Measurements from ENCODE around the gene RFX2. TPM values are rescaled to one million over a fixed set of nuclear protein-coding genes. Genes with fewer than 3 reads are reported as not detected.

Gene RFX2
- total RNA-seq, 1 experiment from 2014 or later: 10.5 TPM

GRCh38 chr19:5974721-5975387, 135.4 kb downstream of the RFX2 start:
- H3K4me1 ChIP-seq (ENCODE audit: insufficient read depth, low read length): peaks cover 43% of the 10 kb centered on the region
- DNase-seq (peak; percentile 27), ATAC-seq (peak; percentile 11)
- no peak overlapping the region for H3K27ac ChIP-seq (ENCODE audit: low read length)
- ChIA-PET POLR2A (ENCODE audit: unreplicated experiment) (interaction anchor here (0.5 kb wide), 1 partner anchor 15 kb away, joined by 9 read pairs; no protein-coding TSS in a partner anchor), CTCF (no interaction called here)
- no peak overlapping the region for H3K9ac ChIP-seq (ENCODE audit: low read length)
- no peaks in the 10 kb centered on the region for H3K27me3 ChIP-seq (ENCODE audit: low read length)
- peaks cover 52% of the 10 kb centered on the region for H4K20me1 ChIP-seq (ENCODE audit: low read length)
- H3K4me3 ChIP-seq (ENCODE audit: low read length): no peak overlapping the region
- no peaks in the 10 kb centered on the region for H3F3A ChIP-seq (ENCODE audit: low read length, unreplicated experiment)
- no TSS peak for BruUV-seq (replicated peaks)
- intact Hi-C loops (cut with micrococcal nuclease): loop anchor here (5.0 kb wide), 1 partner anchor 772 kb away; no protein-coding TSS in a partner anchor
- H3K9me3 ChIP-seq (ENCODE audit: low read length): no peaks in the 10 kb centered on the region
- TF ChIP-seq CTCF (conservative IDR thresholded peaks at IDR 0.05; ENCODE audit: low read depth, low read length) (no peak), EZH2 (IDR thresholded peaks at IDR 0.05; ENCODE audit: low read length, unreplicated experiment) (no peak), EZH2phosphoT487 (IDR thresholded peaks at IDR 0.05; ENCODE audit: borderline replicate concordance, low read length) (no peak)
- peak overlapping the region; percentile 85 for H3K4me2 ChIP-seq (ENCODE audit: low read length)
- no peak overlapping the region for H2AFZ ChIP-seq (ENCODE audit: low read length)
- H3K79me2 ChIP-seq (ENCODE audit: low read length): peaks cover 97% of the 10 kb centered on the region
- H3K9me2 ChIP-seq (replicated peaks; ENCODE audit: low read length): no peaks in the 10 kb centered on the region
- H3K36me3 ChIP-seq (ENCODE audit: low read depth, low read length): peaks cover 31% of the 10 kb centered on the region; the same call in 1 of the 2 replicates

- intact Hi-C loops (cut with micrococcal nuclease): no loop called here
- TF ChIP-seq EZH2phosphoT487 (IDR thresholded peaks at IDR 0.05; ENCODE audit: borderline replicate concordance, low read length) (no peak), CTCF (conservative IDR thresholded peaks at IDR 0.05; ENCODE audit: low read depth, low read length) (no peak), EZH2 (IDR thresholded peaks at IDR 0.05; ENCODE audit: low read length, unreplicated experiment) (no peak)
- no peak overlapping the region for H3K27ac ChIP-seq (ENCODE audit: low read length)
- no peak overlapping the region for H3K9ac ChIP-seq (ENCODE audit: low read length)
- no peaks in the 10 kb centered on the region for H3F3A ChIP-seq (ENCODE audit: low read length, unreplicated experiment)
- H3K4me2 ChIP-seq (ENCODE audit: low read length): no peak overlapping the region
- H3K27me3 ChIP-seq (ENCODE audit: low read length): no peaks in the 10 kb centered on the region
- no TSS peak for BruUV-seq (replicated peaks)
- POLR2A ChIA-PET (ENCODE audit: unreplicated experiment): interaction anchor here (0.5 kb wide), 1 partner anchor 16 kb away, joined by 9 read pairs; no protein-coding TSS in a partner anchor
- H2AFZ ChIP-seq (ENCODE audit: low read length): no peak overlapping the region
- CTCF ChIA-PET: no interaction called here
- DNase-seq: no peak
- H3K9me3 ChIP-seq (ENCODE audit: low read length): no peaks in the 10 kb centered on the region
- no peak for ATAC-seq
- H4K20me1 ChIP-seq (ENCODE audit: low read length): peaks cover 59% of the 10 kb centered on the region
- H3K36me3 ChIP-seq (ENCODE audit: low read depth, low read length): peaks cover 31% of the 10 kb centered on the region; the same call in 1 of the 2 replicates
- no peaks in the 10 kb centered on the region for H3K9me2 ChIP-seq (replicated peaks; ENCODE audit: low read length)
- H3K4me3 ChIP-seq (ENCODE audit: low read length): no peak overlapping the region
- peaks cover 97% of the 10 kb centered on the region for H3K79me2 ChIP-seq (ENCODE audit: low read length)
- H3K4me1 ChIP-seq (ENCODE audit: insufficient read depth, low read length): peaks cover 35% of the 10 kb centered on the region
These were observed 136.2 kb downstream of the RFX2 start for GRCh38 chr19:5973867-5974635.

Data from PC-3 (cell line).